ENCODE data around the gene KRTAP9-7. TPM values are rescaled to one million over a fixed set of nuclear protein-coding genes. Genes with fewer than 3 reads are reported as not detected.

Gene KRTAP9-7
- total RNA-seq, 2 donors from 2014 or later = not detected

GRCh38 chr17:41284546-41284945, 9.0 kb downstream of the KRTAP9-7 start:
- DNase-seq = no peak
- no peaks in the 10 kb centered on the region for H3K9me3 Mint-ChIP-seq
- H3K4me3 Mint-ChIP-seq = no peak overlapping the region
- Histone ChIP-seq H3K27me3 (ENCODE audit: control insufficient read depth, insufficient read depth, low read length, poor library complexity, severe bottlenecking) (no peaks in the 10 kb centered on the region), H3K4me1 (ENCODE audit: control insufficient read depth, insufficient read depth, low read length) (no peaks in the 10 kb centered on the region), H3K9me3 (ENCODE audit: control insufficient read depth, low read length) (no peaks in the 10 kb centered on the region), H3K27ac (ENCODE audit: low read depth, low read length) (no peak overlapping the region), H3K9ac (ENCODE audit: extremely low read depth, low read length, poor library complexity, severe bottlenecking) (no peak overlapping the region), H3K36me3 (ENCODE audit: control insufficient read depth, insufficient read depth, low read length) (no peaks in the 10 kb centered on the region), H3K4me3 (ENCODE audit: low read length) (no peak overlapping the region)
- no peaks in the 10 kb centered on the region for H3K36me3 Mint-ChIP-seq (ENCODE audit: low read depth)
- peaks cover 5% of the 10 kb centered on the region for H3K4me1 Mint-ChIP-seq
- 86 to 96% methylated on average over 1 to 2 of the region's 2 CpGs for WGBS, 2 experiments (ENCODE audit: insufficient coverage in 1 of 2, insufficient read length in 1 of 2)
- no peak overlapping the region for H3K27ac Mint-ChIP-seq
- no peak for TF ChIP-seq CTCF (conservative IDR thresholded peaks at IDR 0.05)
- no peaks in the 10 kb centered on the region for H3K27me3 Mint-ChIP-seq (ENCODE audit: insufficient read depth)

DNA sequence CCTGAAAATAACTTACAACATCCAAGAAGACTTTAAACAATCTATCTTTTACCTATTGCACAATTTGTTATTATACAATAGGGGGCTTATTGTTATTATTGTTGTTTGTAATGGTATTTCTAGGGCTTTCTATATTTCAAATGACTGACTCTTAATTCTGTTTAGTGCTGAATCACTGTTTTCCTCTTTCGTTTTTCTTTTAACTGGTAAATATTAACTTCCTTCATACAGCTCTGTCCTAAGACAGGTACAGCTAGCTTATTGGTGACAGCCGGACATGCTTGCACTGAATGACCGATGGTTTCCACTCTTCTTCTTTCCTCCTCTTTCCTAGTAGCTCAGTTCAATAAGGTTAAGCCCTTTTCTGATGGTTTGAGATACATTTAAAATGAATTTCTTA, 11.6 kb downstream of the KRTAP9-7 start:
- no peak for TF ChIP-seq CTCF (conservative IDR thresholded peaks at IDR 0.05)
- Mint-ChIP-seq H3K9me3 (no peaks in the 10 kb centered on the region), H3K27me3 (ENCODE audit: insufficient read depth) (no peaks in the 10 kb centered on the region), H3K4me1 (peaks cover 5% of the 10 kb centered on the region), H3K4me3 (no peak overlapping the region), H3K36me3 (ENCODE audit: low read depth) (no peaks in the 10 kb centered on the region), H3K27ac (no peak overlapping the region)
- no peak overlapping the region for H3K4me3 ChIP-seq (ENCODE audit: low read length)
- H3K9ac ChIP-seq (ENCODE audit: extremely low read depth, low read length, poor library complexity, severe bottlenecking) = no peak overlapping the region
- H3K36me3 ChIP-seq (ENCODE audit: control insufficient read depth, insufficient read depth, low read length) = no peaks in the 10 kb centered on the region
- no peaks in the 10 kb centered on the region for H3K4me1 ChIP-seq (ENCODE audit: control insufficient read depth, insufficient read depth, low read length)
- no peaks in the 10 kb centered on the region for H3K9me3 ChIP-seq (ENCODE audit: control insufficient read depth, low read length)
- H3K27me3 ChIP-seq (ENCODE audit: control insufficient read depth, insufficient read depth, low read length, poor library complexity, severe bottlenecking) = no peaks in the 10 kb centered on the region
- no peak for DNase-seq
- no peak overlapping the region for H3K27ac ChIP-seq (ENCODE audit: low read depth, low read length)
- 83 to 90% methylated on average over 1 to 3 of the region's 3 CpGs for WGBS, 2 experiments (ENCODE audit: insufficient coverage in 1 of 2, insufficient read length in 1 of 2)

GRCh38 chr17:41294016-41294415, 18.5 kb downstream of the KRTAP9-7 start:
- no peaks in the 10 kb centered on the region for H3K4me1 Mint-ChIP-seq
- no peaks in the 10 kb centered on the region for H3K27me3 Mint-ChIP-seq (ENCODE audit: insufficient read depth)
- DNase-seq = no peak
- no peaks in the 10 kb centered on the region for H3K9me3 Mint-ChIP-seq
- no peak overlapping the region for H3K27ac Mint-ChIP-seq
- H3K4me1 ChIP-seq (ENCODE audit: control insufficient read depth, insufficient read depth, low read length) = no peaks in the 10 kb centered on the region
- no peak overlapping the region for H3K4me3 Mint-ChIP-seq
- no peaks in the 10 kb centered on the region for H3K27me3 ChIP-seq (ENCODE audit: control insufficient read depth, insufficient read depth, low read length, poor library complexity, severe bottlenecking)
- no peaks in the 10 kb centered on the region for H3K9me3 ChIP-seq (ENCODE audit: control insufficient read depth, low read length)
- no peak overlapping the region for H3K27ac ChIP-seq (ENCODE audit: low read depth, low read length)
- no peak for TF ChIP-seq CTCF (conservative IDR thresholded peaks at IDR 0.05)
- no peak overlapping the region for H3K9ac ChIP-seq (ENCODE audit: extremely low read depth, low read length, poor library complexity, severe bottlenecking)
- no peaks in the 10 kb centered on the region for H3K36me3 Mint-ChIP-seq (ENCODE audit: low read depth)
- H3K36me3 ChIP-seq (ENCODE audit: control insufficient read depth, insufficient read depth, low read length) = no peaks in the 10 kb centered on the region
- no peak overlapping the region for H3K4me3 ChIP-seq (ENCODE audit: low read length)
- 96 to 100% methylated on average over 1 of the region's 1 CpG for WGBS, 2 experiments (ENCODE audit: insufficient coverage in 1 of 2, insufficient read length in 1 of 2)

Measured in endodermal cell (in vitro differentiated cells).